Stomach smooth muscle (tissue), 2 donors: ENCODE data around the gene OVCH1.
"Not testable (repeated sequence)": the region's sequence is repeated elsewhere in the genome, so short reads cannot be mapped to it uniquely, and the experiment has no call there.

Experiments used
- H3K27ac ChIP-seq: one replicate; pipeline ENCODE4 v1.7.0; 2013; ENCODE audit warnings: mild to moderate bottlenecking, low read length, inconsistent platforms
- H3K27me3 ChIP-seq, 2 donors: one replicate each; pipeline ENCODE4 v1.7.0; 2013; ENCODE audit warnings: low read length in 2 of 2; ENCODE audit not compliant: insufficient read depth in 2 of 2, control insufficient read depth in 1 of 2
- H3K36me3 ChIP-seq, 2 donors: one replicate each; pipeline ENCODE4 v1.7.0; 2013; ENCODE audit warnings: low read length in 2 of 2; ENCODE audit not compliant: control insufficient read depth in 2 of 2, insufficient read depth in 2 of 2
- H3K4me1 ChIP-seq: one replicate; pipeline ENCODE4 v1.7.0; 2013; ENCODE audit warnings: low read length; ENCODE audit not compliant: control insufficient read depth, insufficient read depth
- H3K4me3 ChIP-seq, 2 donors: one replicate each; pipeline ENCODE4 v1.7.0; 2013; ENCODE audit warnings: low read length in 2 of 2
- H3K9ac ChIP-seq, 2 donors: one replicate each; pipeline ENCODE4 v1.7.0; 2013; ENCODE audit warnings: low read length in 2 of 2, mild to moderate bottlenecking in 1 of 2
- H3K9me3 ChIP-seq, 2 donors: one replicate each; pipeline ENCODE4 v1.7.0; 2013; ENCODE audit warnings: low read length in 2 of 2; ENCODE audit not compliant: control insufficient read depth in 2 of 2
- donor health status: healthy.
- donor health status: Pancreatic carcinoma.

OVCH1 gene

DNA sequence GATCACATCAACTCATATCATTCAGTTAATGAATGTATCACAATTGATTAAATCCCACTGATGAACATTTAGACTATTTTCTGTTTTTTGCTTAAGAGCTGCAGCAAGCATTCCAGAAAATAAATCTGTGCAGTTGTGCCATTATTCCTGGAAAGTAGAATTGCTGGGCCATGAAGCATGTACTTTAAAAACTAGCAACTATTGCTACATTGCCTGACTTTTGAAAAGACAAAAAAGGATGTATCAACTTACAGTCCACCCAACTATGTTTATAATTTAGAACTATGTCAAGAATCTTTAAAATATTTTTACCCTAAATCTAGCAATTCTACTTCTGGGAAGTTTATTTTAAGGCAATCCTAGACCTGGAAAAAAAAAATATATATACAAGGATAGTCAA lies 83.1 kb downstream of the OVCH1 start:
- Histone ChIP-seq H3K9me3 (no peaks in the 10 kb centered on the region), H3K4me3 (no peak overlapping the region), H3K9ac (no peak overlapping the region), H3K36me3 (no peaks in the 10 kb centered on the region), H3K4me1 (no peaks in the 10 kb centered on the region), H3K27ac (no peak overlapping the region), H3K27me3 (no peaks in the 10 kb centered on the region)

DNA sequence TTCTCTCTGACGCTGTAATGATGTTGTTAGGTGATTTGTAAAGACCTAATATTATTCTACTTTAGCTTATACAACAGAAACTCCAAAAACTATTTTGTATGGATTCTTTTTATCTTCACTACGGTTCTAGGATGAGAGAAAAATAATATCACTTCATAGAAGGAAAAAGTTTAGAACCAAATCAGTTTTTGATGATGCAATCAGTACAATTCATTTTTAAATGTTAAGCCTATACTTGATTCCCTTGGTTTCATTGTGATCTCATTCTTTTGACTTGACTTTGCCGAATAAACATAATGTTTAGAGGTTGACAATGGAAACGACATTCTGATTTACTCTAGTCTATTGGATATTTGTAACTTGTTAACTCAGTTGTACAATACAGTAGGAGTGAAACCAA lies 91.9 kb downstream of the OVCH1 start:
- Histone ChIP-seq H3K9ac (no peak overlapping the region), H3K36me3 (no peaks in the 10 kb centered on the region), H3K4me1 (no peaks in the 10 kb centered on the region), H3K4me3 (no peak overlapping the region), H3K27me3 (peaks cover 0 to 2% of the 10 kb centered on the region in 2 donors), H3K27ac (no peak overlapping the region), H3K9me3 (no peaks in the 10 kb centered on the region)

DNA sequence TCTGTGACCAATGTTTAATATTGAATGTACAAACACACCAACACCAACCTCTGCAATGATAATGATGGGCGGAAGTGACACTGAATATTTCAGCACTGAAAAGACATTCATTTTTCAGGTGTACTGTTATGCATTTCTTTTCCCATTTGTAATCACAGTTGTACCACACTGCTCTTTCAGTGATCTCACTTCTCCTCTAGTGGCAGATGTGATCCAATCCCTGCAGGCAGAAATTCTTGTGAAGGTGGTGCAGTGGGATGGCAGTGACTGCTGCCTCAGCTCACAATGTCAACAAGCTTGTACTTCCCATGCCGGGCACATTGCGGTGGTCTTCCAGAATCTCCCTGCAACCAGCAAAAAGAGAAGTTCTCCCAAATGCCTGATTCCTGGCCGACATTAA lies 93.5 kb downstream of the OVCH1 start:
- Histone ChIP-seq H3K27ac (no peak overlapping the region), H3K27me3 (peaks cover 0 to 2% of the 10 kb centered on the region in 2 donors), H3K9me3 (no peaks in the 10 kb centered on the region), H3K4me3 (no peak overlapping the region), H3K36me3 (no peaks in the 10 kb centered on the region), H3K4me1 (no peaks in the 10 kb centered on the region), H3K9ac (no peak overlapping the region)

DNA sequence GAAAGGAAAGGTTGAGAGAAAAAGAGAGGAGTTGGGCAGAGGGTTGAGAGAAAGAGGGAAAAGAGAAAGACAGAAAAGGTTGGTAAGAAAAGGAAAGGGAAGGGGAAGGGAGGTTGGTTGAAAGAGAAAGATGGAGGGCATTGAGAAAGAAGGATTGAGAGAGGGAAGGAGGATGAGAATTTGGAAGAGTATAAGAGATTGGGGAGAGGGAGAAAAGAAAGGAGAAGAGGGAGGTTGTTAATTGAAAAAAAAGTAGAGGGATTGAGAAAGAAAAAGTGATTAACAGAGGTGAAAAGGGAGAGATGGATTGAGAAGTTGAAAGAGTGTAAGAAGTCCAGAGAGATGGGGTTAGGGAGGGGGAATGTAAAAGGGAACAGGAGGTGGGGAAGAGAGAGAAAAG lies 95.0 kb downstream of the OVCH1 start:
- no peaks in the 10 kb centered on the region for H3K36me3 ChIP-seq
- H3K4me1 ChIP-seq: no peaks in the 10 kb centered on the region
- H3K9me3 ChIP-seq: no peaks in the 10 kb centered on the region
- H3K4me3 ChIP-seq: no peak overlapping the region
- peaks cover 0 to 2% of the 10 kb centered on the region in 2 donors for H3K27me3 ChIP-seq
- H3K9ac ChIP-seq: no peak overlapping the region
- no peak overlapping the region for H3K27ac ChIP-seq

DNA sequence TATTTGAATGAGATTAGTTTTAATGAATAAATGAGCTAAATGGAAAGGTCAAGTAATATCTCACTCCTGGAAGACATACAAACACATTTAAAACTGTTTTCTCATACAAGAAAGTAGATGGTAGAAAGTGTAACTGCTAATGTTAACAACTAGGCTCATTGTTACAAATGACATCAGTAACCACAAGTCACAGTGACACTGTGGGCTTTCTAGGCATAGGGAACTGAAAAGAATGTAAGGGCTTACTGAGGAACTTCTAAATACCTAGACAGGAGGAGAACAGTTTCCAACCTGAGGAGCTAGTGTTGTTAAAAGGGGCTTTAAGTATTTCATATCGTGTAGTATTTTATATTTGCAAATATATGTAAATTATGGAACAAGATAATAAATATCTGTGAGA lies 99.0 kb downstream of the OVCH1 start:
- Histone ChIP-seq H3K9me3 (no peaks in the 10 kb centered on the region), H3K27me3 (no peaks in the 10 kb centered on the region), H3K36me3 (no peaks in the 10 kb centered on the region), H3K4me1 (no peaks in the 10 kb centered on the region), H3K27ac (no peak overlapping the region), H3K4me3 (no peak overlapping the region), H3K9ac (no peak overlapping the region)

DNA sequence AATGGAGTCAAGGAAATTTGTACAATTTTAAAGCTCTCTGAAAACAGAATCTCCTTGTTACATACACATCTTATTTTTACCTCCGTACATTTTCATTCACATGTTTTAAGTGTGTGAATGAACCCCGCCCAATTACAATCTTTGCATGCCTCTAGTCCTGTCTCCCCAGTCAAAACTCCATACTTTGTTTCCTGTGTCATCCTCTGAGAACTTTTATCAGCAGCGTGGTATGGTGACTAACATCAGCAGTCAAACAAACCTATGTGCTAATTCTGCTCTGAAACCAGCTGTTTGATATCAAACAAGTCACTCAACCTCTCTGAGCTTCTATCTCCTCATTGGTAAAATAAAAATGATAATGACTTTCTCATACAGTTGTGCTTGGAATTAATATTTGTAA lies 100.7 kb downstream of the OVCH1 start:
- H3K4me1 ChIP-seq: no peaks in the 10 kb centered on the region
- H3K27ac ChIP-seq: no peak overlapping the region
- H3K27me3 ChIP-seq: no peaks in the 10 kb centered on the region
- no peak overlapping the region for H3K9ac ChIP-seq
- no peak overlapping the region for H3K4me3 ChIP-seq
- H3K36me3 ChIP-seq: no peaks in the 10 kb centered on the region
- no peaks in the 10 kb centered on the region for H3K9me3 ChIP-seq

DNA sequence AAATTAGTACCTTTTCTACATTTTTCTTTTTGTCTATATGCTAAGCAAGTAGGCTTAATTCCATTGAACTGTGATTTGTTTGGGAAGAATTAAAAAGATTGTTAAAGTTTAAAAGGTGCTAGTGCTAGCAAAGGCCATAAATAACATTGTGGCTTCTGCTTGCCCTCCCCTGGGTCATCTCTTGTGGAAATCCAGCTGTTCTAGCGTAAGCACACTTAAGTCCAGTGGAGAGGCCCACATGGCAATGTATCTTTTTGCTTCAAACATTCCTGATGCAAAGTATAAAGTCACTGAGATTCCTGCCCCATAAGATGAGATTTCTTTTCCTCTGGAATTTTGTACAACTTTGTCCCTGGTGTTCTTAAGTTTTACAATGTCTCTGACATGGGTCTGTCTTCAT lies 102.1 kb downstream of the OVCH1 start:
- Histone ChIP-seq H3K4me3 (no peak overlapping the region), H3K9ac (no peak overlapping the region), H3K36me3 (no peaks in the 10 kb centered on the region), H3K27me3 (no peaks in the 10 kb centered on the region), H3K9me3 (no peaks in the 10 kb centered on the region), H3K27ac (no peak overlapping the region), H3K4me1 (no peaks in the 10 kb centered on the region)

DNA sequence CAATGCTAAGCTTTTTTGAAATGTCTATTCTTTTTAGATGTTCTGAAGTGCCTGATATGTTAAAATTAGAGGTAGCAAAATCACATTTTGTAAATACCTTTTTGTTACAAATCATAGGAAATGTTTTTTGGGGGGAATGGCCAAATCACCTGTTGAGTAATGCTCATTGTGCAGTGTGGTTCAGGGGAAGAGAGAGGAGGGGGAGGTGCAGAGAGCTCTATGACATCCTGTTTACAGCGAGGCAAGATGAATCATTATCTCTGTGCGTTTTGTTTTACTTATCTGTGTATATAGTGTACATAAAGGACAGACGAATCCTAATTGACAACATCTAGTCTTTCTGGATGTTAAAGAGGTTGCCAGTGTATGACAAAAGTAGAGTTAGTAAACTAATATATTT lies 107.1 kb downstream of the OVCH1 start:
- H3K9me3 ChIP-seq: not testable (repeated sequence)

DNA sequence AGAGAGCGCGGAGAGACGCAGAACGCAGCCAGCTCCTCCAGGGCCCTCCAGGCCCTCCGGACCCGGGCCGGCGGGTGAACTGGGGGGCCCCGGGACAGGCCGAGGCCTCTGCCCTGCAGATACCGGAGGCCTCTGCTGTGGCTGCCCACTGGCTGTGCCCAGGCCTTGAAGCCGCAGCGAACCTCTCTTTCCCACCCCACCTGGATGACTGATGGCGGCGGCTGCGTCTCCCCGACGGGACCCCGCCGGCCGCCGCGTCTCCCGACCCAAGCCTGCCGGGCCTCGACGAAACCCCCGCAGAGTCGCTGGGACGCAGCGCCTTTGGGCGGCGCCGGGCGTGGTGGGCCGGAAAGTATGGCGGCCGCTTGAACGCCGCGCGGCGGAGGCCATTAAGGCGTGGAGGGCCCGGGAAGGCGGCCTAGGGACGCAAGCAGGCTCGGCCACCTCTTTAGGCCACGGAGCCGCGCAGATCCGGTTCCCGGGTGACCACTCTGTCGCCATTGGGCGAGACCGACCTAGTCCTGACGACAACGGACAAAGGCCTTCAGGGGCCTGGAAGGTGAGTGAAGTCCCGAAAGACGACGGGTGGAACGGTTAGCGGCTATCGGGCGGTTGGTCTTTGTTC lies 108.1 kb downstream of the OVCH1 start:
- no peak overlapping the region for H3K9ac ChIP-seq
- no peaks in the 10 kb centered on the region for H3K9me3 ChIP-seq
- H3K36me3 ChIP-seq: no peaks in the 10 kb centered on the region
- no peaks in the 10 kb centered on the region for H3K4me1 ChIP-seq
- H3K27me3 ChIP-seq: no peaks in the 10 kb centered on the region
- no peak overlapping the region for H3K27ac ChIP-seq
- no peak overlapping the region for H3K4me3 ChIP-seq

More for the DNA sequence above, 107.1 kb downstream of the OVCH1 start:
- H3K9ac ChIP-seq, H3K4me3 ChIP-seq, H3K4me1 ChIP-seq, H3K36me3 ChIP-seq, H3K27ac ChIP-seq, H3K27me3 ChIP-seq: not testable (repeated sequence)

DNA sequence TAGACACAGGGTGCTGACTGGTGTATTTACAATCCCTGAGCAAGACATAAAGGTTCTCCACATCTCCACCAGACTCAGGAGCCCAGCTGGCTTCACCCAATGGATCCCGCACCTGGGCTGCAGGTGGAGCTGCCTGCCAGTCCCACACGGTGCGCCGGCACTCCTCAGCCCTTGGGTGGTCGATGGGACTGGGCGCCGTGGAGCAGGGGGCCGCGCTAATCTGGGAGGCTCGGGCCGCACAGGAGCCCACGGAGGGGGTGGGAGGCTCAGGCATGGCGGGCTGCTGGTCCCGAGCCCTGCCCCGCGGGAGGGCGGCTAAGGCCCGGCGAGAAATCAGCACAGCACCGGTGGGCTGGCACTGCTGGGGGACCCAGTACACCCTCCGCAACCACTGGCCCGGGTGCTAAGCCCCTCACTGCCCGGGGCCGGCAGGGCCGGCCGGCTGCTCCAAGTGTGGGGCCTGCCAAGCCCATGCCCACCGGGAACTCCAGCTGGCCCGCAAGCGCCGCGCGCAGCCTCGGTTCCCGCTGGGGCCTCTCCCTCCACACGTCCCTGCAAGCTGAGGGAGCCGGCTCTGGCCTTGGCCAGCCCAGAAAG lies 111.3 kb downstream of the OVCH1 start:
- not testable (repeated sequence) for H3K27ac ChIP-seq, H3K27me3 ChIP-seq, H3K36me3 ChIP-seq, H3K4me3 ChIP-seq, H3K9ac ChIP-seq, H3K9me3 ChIP-seq, H3K4me1 ChIP-seq

DNA sequence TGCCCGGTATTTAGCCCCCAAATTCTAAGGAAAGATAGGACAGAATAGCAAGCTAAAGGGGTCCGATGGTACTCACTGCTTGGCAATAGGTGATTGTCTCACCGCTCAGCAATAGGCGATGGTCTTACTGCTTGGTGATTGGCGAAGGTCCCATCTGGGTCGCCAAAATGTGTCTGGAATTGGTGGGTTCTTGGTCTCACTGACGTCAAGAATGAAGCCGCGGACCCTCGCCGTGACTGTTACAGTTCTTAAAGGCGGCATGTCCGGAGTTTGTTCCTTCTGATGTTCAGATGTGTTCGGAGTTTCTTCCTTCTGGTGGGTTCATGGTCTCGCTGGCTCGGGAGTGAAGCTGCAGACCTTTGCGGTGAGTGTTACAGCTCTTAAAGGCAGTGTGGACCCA lies 112.3 kb downstream of the OVCH1 start:
- not testable (repeated sequence) for H3K36me3 ChIP-seq, H3K9me3 ChIP-seq, H3K27ac ChIP-seq, H3K4me3 ChIP-seq, H3K4me1 ChIP-seq, H3K9ac ChIP-seq, H3K27me3 ChIP-seq
